ENCODE data around the gene TTC3.
A peak's percentile ranks its signal among the peaks of the same experiment; 100 is the strongest.

Gene TTC3

GRCh38 chr21:37210799-37211198 lies 137.7 kb downstream of the TTC3 start:
- H3K36me3 ChIP-seq (ENCODE audit: insufficient read depth, low read length): no peaks in the 10 kb centered on the region
- no peak overlapping the region for H3K9ac ChIP-seq (ENCODE audit: low read depth, low read length)
- ATAC-seq (ENCODE audit: insufficient read depth, low read depth) (no peak), DNase-seq (no peak)
- no peak overlapping the region for H3K4me2 ChIP-seq (ENCODE audit: insufficient read depth, low read length)
- H3K4me1 ChIP-seq (ENCODE audit: insufficient read depth, low read length): no peaks in the 10 kb centered on the region
- peaks cover 10% of the 10 kb centered on the region for H3K9me3 ChIP-seq (ENCODE audit: insufficient read depth, low read length, severe bottlenecking)
- no peak overlapping the region for H2AFZ ChIP-seq (ENCODE audit: low read depth, low read length)
- H3K27me3 ChIP-seq (ENCODE audit: insufficient read depth, low read length, poor library complexity): no peaks in the 10 kb centered on the region
- no peaks in the 10 kb centered on the region for H3K79me2 ChIP-seq (ENCODE audit: insufficient read depth, low read length)
- no peak overlapping the region for H3K4me3 ChIP-seq (ENCODE audit: low read depth in 1 of 2, low read length in 2 of 2)
- H4K20me1 ChIP-seq (ENCODE audit: insufficient read depth, low read length): no peaks in the 10 kb centered on the region
- H3K27ac ChIP-seq (ENCODE audit: low read length): no peak overlapping the region
- no peak for TF ChIP-seq EZH2 (IDR thresholded peaks at IDR 0.05; ENCODE audit: borderline replicate concordance, low read depth, low read length, severe bottlenecking)
- no peak for TF ChIP-seq CTCF (IDR thresholded peaks at IDR 0.05; ENCODE audit: borderline replicate concordance, extremely low read depth, low read length, poor library complexity, severe bottlenecking)

GRCh38 chr21:37214952-37215351 lies 141.9 kb downstream of the TTC3 start:
- DNase-seq: no peak
- no peak overlapping the region for H3K4me3 ChIP-seq (ENCODE audit: low read depth in 1 of 2, low read length in 2 of 2)

DNA sequence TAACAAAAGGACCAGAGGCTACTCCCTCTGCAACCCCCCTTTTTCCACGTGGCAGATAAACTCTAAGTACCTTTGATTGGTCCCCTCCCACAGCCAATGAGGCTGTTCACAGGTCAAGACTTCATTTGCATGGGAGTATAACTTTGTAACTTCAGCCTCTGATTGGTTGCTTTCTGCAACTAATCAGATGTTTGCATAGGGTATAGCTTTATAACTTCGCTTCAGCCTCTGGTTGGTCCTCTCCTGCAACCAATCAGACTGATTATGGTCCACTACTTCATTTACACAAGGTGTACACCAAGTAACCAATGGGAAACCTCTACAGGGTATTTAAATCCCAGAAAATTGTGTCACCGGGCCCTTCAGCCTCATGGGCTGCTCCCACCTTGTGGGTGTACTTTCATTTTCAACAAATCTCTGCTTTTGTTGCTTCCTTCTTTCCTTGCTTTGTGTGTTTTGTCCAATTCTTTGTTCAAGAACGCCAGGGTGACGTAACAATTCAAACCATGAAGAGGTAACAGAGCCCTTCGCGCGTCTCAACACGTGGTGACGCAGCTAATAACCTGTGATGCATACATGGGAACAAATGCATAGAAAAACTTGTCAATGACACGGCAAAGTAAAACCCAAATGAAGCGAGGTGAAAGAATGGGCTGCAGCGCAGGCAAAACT lies 146.8 kb downstream of the TTC3 start:
- Histone ChIP-seq H3K4me2 (ENCODE audit: insufficient read depth, low read length) (peak overlapping the region; percentile 96), H3K4me1 (ENCODE audit: insufficient read depth, low read length) (peaks cover 44% of the 10 kb centered on the region), H3K9me3 (ENCODE audit: insufficient read depth, low read length, severe bottlenecking) (no peaks in the 10 kb centered on the region), H3K36me3 (ENCODE audit: insufficient read depth, low read length) (peaks cover 20% of the 10 kb centered on the region), H3K79me2 (ENCODE audit: insufficient read depth, low read length) (peaks cover 31% of the 10 kb centered on the region), H3K27me3 (ENCODE audit: insufficient read depth, low read length, poor library complexity) (no peaks in the 10 kb centered on the region), H3K9ac (ENCODE audit: low read depth, low read length) (peak overlapping the region; percentile 74), H4K20me1 (ENCODE audit: insufficient read depth, low read length) (peaks cover 3% of the 10 kb centered on the region; the same call in 1 of the 2 replicates), H2AFZ (ENCODE audit: low read depth, low read length) (peak overlapping the region; percentile 93), H3K27ac (ENCODE audit: low read length) (peak overlapping the region; percentile 93), H3K4me3 (ENCODE audit: low read depth in 1 of 2, low read length in 2 of 2) (peak overlapping the region in 1 of 2 experiments; percentile 81; a peak in 2 of 4 replicates)
- DNase-seq: peak; percentile 10
- TF ChIP-seq CTCF (IDR thresholded peaks at IDR 0.05; ENCODE audit: borderline replicate concordance, extremely low read depth, low read length, poor library complexity, severe bottlenecking) (no peak), EZH2 (IDR thresholded peaks at IDR 0.05; ENCODE audit: borderline replicate concordance, low read depth, low read length, severe bottlenecking) (no peak)
- no peak for ATAC-seq (ENCODE audit: insufficient read depth, low read depth)

More at GRCh38 chr21:37214952-37215351, 141.9 kb downstream of the TTC3 start:
- TF ChIP-seq CTCF (IDR thresholded peaks at IDR 0.05; ENCODE audit: borderline replicate concordance, extremely low read depth, low read length, poor library complexity, severe bottlenecking) (no peak), EZH2 (IDR thresholded peaks at IDR 0.05; ENCODE audit: borderline replicate concordance, low read depth, low read length, severe bottlenecking) (no peak)
- Histone ChIP-seq H3K27me3 (ENCODE audit: insufficient read depth, low read length, poor library complexity) (no peaks in the 10 kb centered on the region), H3K4me1 (ENCODE audit: insufficient read depth, low read length) (peaks cover 4% of the 10 kb centered on the region), H3K27ac (ENCODE audit: low read length) (no peak overlapping the region), H4K20me1 (ENCODE audit: insufficient read depth, low read length) (no peaks in the 10 kb centered on the region), H3K9ac (ENCODE audit: low read depth, low read length) (no peak overlapping the region), H3K79me2 (ENCODE audit: insufficient read depth, low read length) (no peaks in the 10 kb centered on the region), H3K9me3 (ENCODE audit: insufficient read depth, low read length, severe bottlenecking) (peaks cover 2% of the 10 kb centered on the region), H3K36me3 (ENCODE audit: insufficient read depth, low read length) (no peaks in the 10 kb centered on the region), H3K4me2 (ENCODE audit: insufficient read depth, low read length) (no peak overlapping the region), H2AFZ (ENCODE audit: low read depth, low read length) (no peak overlapping the region)
- no peak for ATAC-seq (ENCODE audit: insufficient read depth, low read depth)

Data from DND-41 (cell line).